GM18870 (cell line): ENCODE data around the gene TRPM1.

Experiments used
- ATAC-seq: cut with Tn5 transposase; IDR thresholded peaks from one replicate; pipeline ENCODE4 v1.9.1; 2021; ENCODE audit warnings: moderate library complexity; ENCODE audit not compliant: unreplicated experiment

The TRPM1 gene

GRCh38 chr15:31084176-31084575 is 17.3 kb downstream of the TRPM1 start:
- ATAC-seq, result no peak

- ATAC-seq, result no peak
Observed at GRCh38 chr15:31083370-31083780, 18.1 kb downstream of the TRPM1 start.

- no peak for ATAC-seq
Observed at GRCh38 chr15:31082771-31083369, 18.7 kb downstream of the TRPM1 start.

- ATAC-seq, result no peak
Observed at GRCh38 chr15:31081588-31082250, 19.8 kb downstream of the TRPM1 start.

GRCh38 chr15:31081056-31081455 is 20.5 kb downstream of the TRPM1 start:
- no peak for ATAC-seq

- ATAC-seq, result no peak
Observed at GRCh38 chr15:31080591-31081014, 20.9 kb downstream of the TRPM1 start.

- ATAC-seq, result no peak
Observed at GRCh38 chr15:31079519-31079918, 22.0 kb downstream of the TRPM1 start.

GRCh38 chr15:31078471-31078870 is 23.1 kb downstream of the TRPM1 start:
- ATAC-seq, result no peak

GRCh38 chr15:31077941-31078340 is 23.6 kb downstream of the TRPM1 start:
- no peak for ATAC-seq

- ATAC-seq, result no peak
Observed at GRCh38 chr15:31077181-31077580, 24.3 kb downstream of the TRPM1 start.

- no peak for ATAC-seq
Observed at GRCh38 chr15:31074321-31074720, 27.2 kb downstream of the TRPM1 start.

GRCh38 chr15:31070867-31071266 is 30.7 kb downstream of the TRPM1 start:
- no peak for ATAC-seq

GRCh38 chr15:31069360-31070000 is 32.0 kb downstream of the TRPM1 start:
- no peak for ATAC-seq

GRCh38 chr15:31067890-31068603 is 33.5 kb downstream of the TRPM1 start:
- ATAC-seq, result no peak

- no peak for ATAC-seq
Observed at GRCh38 chr15:31065824-31066223, 35.7 kb downstream of the TRPM1 start.

GRCh38 chr15:31062911-31063310 is 38.6 kb downstream of the TRPM1 start:
- ATAC-seq, result no peak

- no peak for ATAC-seq
Observed at GRCh38 chr15:31062310-31062847, 39.1 kb downstream of the TRPM1 start.

- no peak for ATAC-seq
Observed at GRCh38 chr15:31060429-31061140, 40.9 kb downstream of the TRPM1 start.

- ATAC-seq, result no peak
Observed at GRCh38 chr15:31058236-31058962, 43.1 kb downstream of the TRPM1 start.

GRCh38 chr15:31051496-31052080 is 49.9 kb downstream of the TRPM1 start:
- ATAC-seq, result no peak
